ENCODE measurements around the gene PRICKLE4. TPM values are rescaled to one million over a fixed set of nuclear protein-coding genes. Genes with fewer than 3 reads are reported as not detected.

PRICKLE4 gene
- total and polyA plus RNA-seq, 2 of the 8 experiments (the other 6 are each of a cell fraction or from before 2014, with no cell fraction given) = 0.32 to 1.4 TPM

GRCh38 chr6:41750374-41750773 lies 30.2 kb upstream of the PRICKLE4 start:
- H2BK15ac ChIP-seq (ENCODE audit: low read length) = no peak overlapping the region
- no peaks in the 10 kb centered on the region for H3K9me3 ChIP-seq (ENCODE audit: insufficient read depth in 2 of 2, low read depth in 1 of 2, low read length in 1 of 2)
- no peak overlapping the region for H4K8ac ChIP-seq (ENCODE audit: extremely low read depth, insufficient read depth, low read length)
- H2BK12ac ChIP-seq (ENCODE audit: low read depth, low read length) = no peak overlapping the region
- H3K36me3 ChIP-seq (ENCODE audit: control insufficient read depth in 2 of 4, insufficient read depth in 4 of 4, low read length in 3 of 4) = no peaks in the 10 kb centered on the region
- ChIA-PET CTCF (ENCODE audit: partially characterized antibody) (interaction anchor here (2.0 to 4.4 kb wide), 5 partner anchors 13 to 383 kb away, joined by 5 to 21 read pairs (median 9); no protein-coding TSS in a partner anchor), POLR2A (ENCODE audit: partially characterized antibody) (no interaction called here)
- H3K27ac ChIP-seq (ENCODE audit: low read depth, low read length) = no peak overlapping the region
- DNase-seq (ENCODE audit: low read depth in 1 of 2, low spot score in 2 of 2) (no peak), FAIRE-seq (no peak)
- H3K79me1 ChIP-seq (ENCODE audit: low read depth, low read length) = no peaks in the 10 kb centered on the region
- H2AFZ ChIP-seq (ENCODE audit: low read length) = no peak overlapping the region
- no peak overlapping the region for H3K14ac ChIP-seq (ENCODE audit: insufficient read length)
- no peaks in the 10 kb centered on the region for H4K20me1 ChIP-seq (replicated peaks in 1 of 2; ENCODE audit: control insufficient read depth in 1 of 2, insufficient read depth in 2 of 2, low read length in 2 of 2)
- H4K5ac ChIP-seq (ENCODE audit: insufficient read length, low read depth, low read length) = no peak overlapping the region
- no peak overlapping the region for H2BK120ac ChIP-seq (replicated peaks; ENCODE audit: low read depth, low read length)
- H3K4ac ChIP-seq (replicated peaks; ENCODE audit: insufficient read length, low read depth, low read length) = no peak overlapping the region
- H3K56ac ChIP-seq (replicated peaks; ENCODE audit: insufficient read length, low read depth, low read length) = no peak overlapping the region
- H3K79me2 ChIP-seq (ENCODE audit: control insufficient read depth in 1 of 2, insufficient read depth in 2 of 2, low read length in 2 of 2) = no peaks in the 10 kb centered on the region
- no peak overlapping the region for H4K91ac ChIP-seq (replicated peaks; ENCODE audit: insufficient read length, low read length)
- H3K9ac ChIP-seq (replicated peaks in 1 of 4; ENCODE audit: extremely low read depth in 1 of 4, low read depth in 3 of 4, low read length in 3 of 4) = no peak overlapping the region
- H2BK5ac ChIP-seq (ENCODE audit: low read depth, low read length) = no peak overlapping the region
- no peak for TF ChIP-seq RBBP5 (IDR thresholded peaks at IDR 0.05; ENCODE audit: borderline replicate concordance, low read depth, low read length)
- no peak for TF ChIP-seq SIN3A (conservative IDR thresholded peaks at IDR 0.05 in 1 of 2, IDR thresholded peaks at IDR 0.05 in 1 of 2; ENCODE audit: low read depth in 1 of 2, low read length in 2 of 2)
- TF ChIP-seq, protein P1, sequence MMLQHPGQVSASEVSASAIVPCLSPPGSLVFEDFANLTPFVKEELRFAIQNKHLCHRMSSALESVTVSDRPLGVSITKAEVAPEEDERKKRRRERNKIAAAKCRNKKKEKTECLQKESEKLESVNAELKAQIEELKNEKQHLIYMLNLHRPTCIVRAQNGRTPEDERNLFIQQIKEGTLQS (IDR thresholded peaks at IDR 0.05; ENCODE audit: insufficient read depth, low read depth, low read length) = no peak
- no peak for TF ChIP-seq SP1 (IDR thresholded peaks at IDR 0.05; ENCODE audit: low read depth, low read length)
- no peak for TF ChIP-seq TAF7 (optimal IDR thresholded peaks at IDR 0.05; ENCODE audit: borderline replicate concordance, low read depth, low read length)
- TF ChIP-seq EZH2 (IDR thresholded peaks at IDR 0.05; ENCODE audit: low read depth, low read length, severe bottlenecking) = no peak
- no peak for TF ChIP-seq CEBPB (IDR thresholded peaks at IDR 0.05; ENCODE audit: low read depth, low read length)
- no peak overlapping the region for H3K23ac ChIP-seq (ENCODE audit: insufficient read length)
- H3K27me3 ChIP-seq (replicated peaks in 1 of 4; ENCODE audit: control insufficient read depth in 3 of 4, extremely low read depth in 1 of 4, insufficient read depth in 3 of 4, low read length in 3 of 4) = no peaks in the 10 kb centered on the region
- no peak overlapping the region for H3K18ac ChIP-seq (ENCODE audit: extremely low read depth, low read length)
- H3K4me2 ChIP-seq (ENCODE audit: insufficient read depth in 1 of 2, low read depth in 2 of 2, low read length in 2 of 2) = no peak overlapping the region
- H3K4me1 ChIP-seq (replicated peaks in 1 of 4; ENCODE audit: control insufficient read depth in 3 of 4, insufficient read depth in 4 of 4, low read length in 3 of 4) = peaks cover 0 to 3% (median 0%) of the 10 kb centered on the region in 4 experiments; a peak in 2 of 7 replicates
- H3K4me3 ChIP-seq (ENCODE audit: extremely low read depth in 1 of 4, insufficient read depth in 2 of 4, low read depth in 3 of 4, low read length in 4 of 4) = no peak overlapping the region
- no peak overlapping the region for H2BK20ac ChIP-seq (ENCODE audit: low read length)
- H3K23me2 ChIP-seq (ENCODE audit: low read depth, low read length) = no peaks in the 10 kb centered on the region
- H2AK5ac ChIP-seq (ENCODE audit: low read depth, low read length) = no peak overlapping the region
- 98% methylated on average over 3 of the region's 3 CpGs; no CpG with 5 or more reads in 1 of the 2 experiments for WGBS, 2 experiments (ENCODE audit: extremely low coverage in 1 of 2, insufficient coverage in 1 of 2, insufficient read length in 1 of 2, insufficient replicate concordance in 2 of 2, low coverage in 1 of 2, low lambda C conversion rate in 2 of 2, missing lambda C conversion rate in 1 of 2)
